ENCODE data around the gene PXMP4. TPM values are rescaled to one million over a fixed set of nuclear protein-coding genes. Genes with fewer than 3 reads are reported as not detected.

Gene PXMP4
- total and polyA plus RNA-seq, 2 of the 4 experiments (the other 2 are of a cell fraction): 3.6 to 7.1 TPM

DNA sequence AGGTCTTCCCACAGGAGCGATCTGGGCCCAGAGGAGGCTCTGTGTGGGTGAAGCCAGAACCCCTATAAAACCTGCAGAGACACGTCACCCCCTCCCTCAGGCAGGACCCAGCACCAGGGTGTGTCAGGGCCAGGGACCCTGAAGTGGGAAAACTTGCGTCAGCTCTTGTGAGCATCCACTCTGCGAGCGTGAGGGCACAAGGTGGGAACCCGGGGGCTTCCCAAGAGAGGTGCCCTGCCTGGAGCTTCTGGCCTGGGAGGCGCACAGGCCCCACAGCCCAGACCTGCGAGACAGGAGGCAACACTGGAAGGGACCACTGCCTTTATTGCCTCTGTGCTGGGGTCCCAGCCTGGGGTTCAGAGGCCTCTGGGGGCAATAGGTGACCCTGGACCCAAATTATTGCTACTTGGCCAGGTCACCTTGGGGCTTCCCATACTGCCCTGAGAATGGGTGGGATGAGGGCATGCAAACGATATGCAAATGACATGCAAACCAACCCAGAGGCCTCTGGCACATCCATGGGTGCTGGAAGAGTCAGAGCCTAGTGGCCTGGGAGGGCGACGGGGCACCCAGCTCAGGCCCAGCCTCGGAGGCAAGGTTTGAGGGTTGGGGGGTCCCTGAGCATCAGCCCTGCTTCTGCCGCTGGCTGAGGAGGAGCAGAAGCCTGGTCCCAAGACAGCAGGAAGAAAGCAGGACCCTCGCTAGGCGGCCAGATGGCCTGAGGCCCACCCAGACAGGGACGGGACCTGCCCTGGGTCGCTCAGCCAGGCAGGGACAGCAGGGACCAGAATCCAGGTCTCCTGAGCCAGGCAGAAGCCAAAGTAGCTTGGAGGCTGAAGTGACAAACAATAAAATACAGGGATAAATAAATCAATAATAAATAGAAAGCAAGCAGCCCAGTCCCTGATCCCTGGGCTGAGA lies 63.1 kb downstream of the PXMP4 start (continued):
- TF ChIP-seq, protein P1, sequence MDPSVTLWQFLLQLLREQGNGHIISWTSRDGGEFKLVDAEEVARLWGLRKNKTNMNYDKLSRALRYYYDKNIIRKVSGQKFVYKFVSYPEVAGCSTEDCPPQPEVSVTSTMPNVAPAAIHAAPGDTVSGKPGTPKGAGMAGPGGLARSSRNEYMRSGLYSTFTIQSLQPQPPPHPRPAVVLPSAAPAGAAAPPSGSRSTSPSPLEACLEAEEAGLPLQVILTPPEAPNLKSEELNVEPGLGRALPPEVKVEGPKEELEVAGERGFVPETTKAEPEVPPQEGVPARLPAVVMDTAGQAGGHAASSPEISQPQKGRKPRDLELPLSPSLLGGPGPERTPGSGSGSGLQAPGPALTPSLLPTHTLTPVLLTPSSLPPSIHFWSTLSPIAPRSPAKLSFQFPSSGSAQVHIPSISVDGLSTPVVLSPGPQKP (IDR thresholded peaks at IDR 0.05; ENCODE audit: borderline replicate concordance, low read depth, low read length): no peak

DNA sequence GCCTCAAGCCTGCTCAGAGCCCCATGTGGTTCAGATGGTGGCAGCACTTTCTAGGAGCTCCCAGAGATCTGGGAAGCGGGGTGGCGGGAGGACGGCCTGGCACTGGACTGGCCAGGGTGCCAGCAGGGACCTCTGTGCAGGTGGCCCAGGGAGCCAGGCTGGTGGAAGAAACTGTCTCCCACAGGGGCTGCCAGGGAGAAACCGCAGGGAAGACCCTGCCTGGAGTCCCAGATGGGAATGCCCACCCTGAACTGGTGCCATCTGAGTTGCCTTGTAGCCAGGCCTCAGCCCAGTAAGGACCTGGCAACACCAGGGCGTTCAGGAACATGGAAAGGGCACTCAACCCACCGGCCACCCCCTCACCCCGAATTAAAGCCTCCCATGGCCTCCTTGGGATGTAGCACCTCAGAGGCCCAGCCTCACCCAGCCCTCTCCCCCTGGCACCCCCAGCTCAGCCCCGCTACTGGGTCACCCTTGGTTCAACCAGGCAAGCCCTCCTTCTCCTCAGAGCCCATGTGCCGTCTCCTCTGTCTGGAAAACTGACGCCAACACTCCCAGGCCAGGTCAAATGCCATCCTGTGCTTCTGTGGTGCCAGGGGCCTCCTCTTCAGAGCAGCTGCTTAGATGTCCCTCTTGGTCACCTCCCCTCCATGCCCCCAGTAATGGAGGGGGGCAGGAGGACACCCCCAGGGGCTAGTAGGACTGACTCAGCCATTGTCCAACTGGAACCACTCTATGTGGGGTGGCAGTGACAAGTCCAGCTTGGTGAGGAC lies 63.9 kb downstream of the PXMP4 start:
- TF ChIP-seq, protein P1 (IDR thresholded peaks at IDR 0.05; ENCODE audit: borderline replicate concordance, low read depth, low read length): no peak
- TF ChIP-seq, protein P2, sequence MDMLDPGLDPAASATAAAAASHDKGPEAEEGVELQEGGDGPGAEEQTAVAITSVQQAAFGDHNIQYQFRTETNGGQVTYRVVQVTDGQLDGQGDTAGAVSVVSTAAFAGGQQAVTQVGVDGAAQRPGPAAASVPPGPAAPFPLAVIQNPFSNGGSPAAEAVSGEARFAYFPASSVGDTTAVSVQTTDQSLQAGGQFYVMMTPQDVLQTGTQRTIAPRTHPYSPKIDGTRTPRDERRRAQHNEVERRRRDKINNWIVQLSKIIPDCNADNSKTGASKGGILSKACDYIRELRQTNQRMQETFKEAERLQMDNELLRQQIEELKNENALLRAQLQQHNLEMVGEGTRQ (IDR thresholded peaks at IDR 0.05; ENCODE audit: low read depth, low read length): no peak
- TF ChIP-seq RCOR1 (IDR thresholded peaks at IDR 0.05; ENCODE audit: insufficient replicate concordance, low read length): no peak
- Histone ChIP-seq H2AFZ (replicated peaks; ENCODE audit: low read length, poor library complexity) (no peak overlapping the region), H3K4me3 (ENCODE audit: insufficient read depth, low read depth, low read length) (no peak overlapping the region), H3K18ac (ENCODE audit: low read depth, low read length) (no peak overlapping the region), H3K4me1 (ENCODE audit: control insufficient read depth, insufficient read depth, low read length) (no peaks in the 10 kb centered on the region; the same call in 1 of the 2 replicates), H2AK9ac (replicated peaks; ENCODE audit: low read depth, low read length, poor library complexity) (no peak overlapping the region), H2BK120ac (ENCODE audit: low read depth, low read length) (no peak overlapping the region), H3K36me3 (ENCODE audit: control insufficient read depth, insufficient read depth, low read length) (peaks cover 19% of the 10 kb centered on the region; the same call in 1 of the 2 replicates), H3K23ac (ENCODE audit: low read depth, low read length) (no peak overlapping the region), H3K79me1 (ENCODE audit: low read depth in 1 of 2, low read length in 2 of 2) (no peaks in the 10 kb centered on the region; a peak in 1 of 4 replicates), H4K20me1 (ENCODE audit: insufficient read depth, low read length) (no peaks in the 10 kb centered on the region), H4K5ac (ENCODE audit: low read depth, low read length) (no peak overlapping the region), H3K27me3 (ENCODE audit: control insufficient read depth, insufficient read depth, low read length) (no peaks in the 10 kb centered on the region), H3K9me1 (ENCODE audit: insufficient read depth, low read length) (no peaks in the 10 kb centered on the region), H3K9me3 (ENCODE audit: control insufficient read depth, insufficient read depth, low read length) (no peaks in the 10 kb centered on the region), H2AK5ac (ENCODE audit: low read depth, low read length) (no peak overlapping the region), H3K56ac (ENCODE audit: extremely low read depth, insufficient read depth, low read length) (no peak overlapping the region), H2BK15ac (ENCODE audit: low read depth, low read length) (no peak overlapping the region), H3K4ac (ENCODE audit: low read depth, low read length) (no peak overlapping the region), H4K8ac (ENCODE audit: low read depth in 2 of 2, low read length in 2 of 2) (no peak overlapping the region), H2BK5ac (ENCODE audit: low read depth, low read length, poor library complexity, severe bottlenecking) (no peak overlapping the region), H2BK20ac (ENCODE audit: low read depth, low read length) (no peak overlapping the region), H3K27ac (ENCODE audit: insufficient read depth, low read length) (no peak overlapping the region), H3K14ac (replicated peaks; ENCODE audit: low read depth, low read length) (no peak overlapping the region), H3K9ac (ENCODE audit: low read depth, low read length) (no peak overlapping the region), H3K4me2 (ENCODE audit: low read depth, low read length) (no peak overlapping the region), H4K91ac (ENCODE audit: insufficient read depth, low read depth, low read length) (no peak overlapping the region)
- ChIA-PET POLR2A (ENCODE audit: unreplicated experiment) (no interaction called here), CTCF (no interaction called here)
- in situ Hi-C loops (cut with MboI; ENCODE audit: low sequenced_read_pairs): no loop called here
- 60% methylated on average over 1 of the region's 10 CpGs; no CpG with 5 or more reads in 1 of the 2 experiments for WGBS, 2 experiments (ENCODE audit: extremely low coverage in 2 of 2, insufficient read length in 1 of 2)
- intact Hi-C loops (cut with micrococcal nuclease): no loop called here
- dilution Hi-C loops (cut with HindIII; ENCODE audit: low sequenced_read_pairs, unreplicated experiment): no loop called here
- ATAC-seq (ENCODE audit: low read depth) (no peak), DNase-seq (no peak)
- no TSS peak for BruUV-seq (replicated peaks)
